ENCODE data around the gene LIPA. TPM values are rescaled to one million over a fixed set of nuclear protein-coding genes. Genes with fewer than 3 reads are reported as not detected.

Gene LIPA
- total RNA-seq, 2 experiments from 2014 or later = 8.9 to 19.4 TPM

DNA sequence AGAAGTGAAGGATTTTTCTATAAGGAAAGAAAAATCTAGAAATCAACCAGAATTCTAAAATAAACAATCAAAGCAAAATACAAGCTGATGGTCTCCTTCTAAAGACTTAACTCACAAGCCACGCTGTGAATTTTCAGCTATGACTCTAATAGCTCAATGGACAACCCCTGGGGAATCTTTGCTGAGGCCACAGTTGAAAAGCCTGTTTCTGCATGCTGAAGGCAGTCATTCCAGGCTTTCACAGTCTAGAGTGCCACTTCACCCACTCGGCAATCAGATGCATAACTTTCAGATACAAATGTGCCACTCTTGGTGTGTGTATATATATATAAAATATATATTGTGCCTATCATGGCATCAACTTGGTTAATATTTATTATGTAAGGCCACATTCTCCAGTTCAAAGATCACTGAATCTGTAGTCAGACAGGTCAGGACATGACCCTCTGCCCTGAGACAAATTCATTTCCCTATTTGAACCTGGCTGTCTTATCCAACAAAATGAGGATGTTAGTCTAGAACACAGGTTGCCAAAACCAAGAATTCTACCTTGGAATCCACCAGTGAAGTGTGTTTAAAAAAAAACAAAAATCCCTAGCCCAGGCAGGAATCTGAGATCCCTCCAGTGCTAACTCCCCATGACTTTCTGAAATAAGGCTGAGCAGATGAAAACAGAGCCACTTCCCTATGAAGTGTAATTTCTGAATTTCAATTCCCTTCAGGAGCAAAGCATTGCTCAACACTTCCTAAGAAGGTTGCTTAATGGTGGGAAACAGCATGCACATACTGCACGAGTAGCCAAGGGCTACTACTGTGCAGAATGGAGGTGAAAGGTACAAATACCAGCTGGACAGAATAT, 9.9 kb downstream of the LIPA start:
- Histone ChIP-seq H4K20me1 (ENCODE audit: insufficient read depth, low read length) (no peaks in the 10 kb centered on the region), H3K9me3 (ENCODE audit: low read length) (no peaks in the 10 kb centered on the region), H2AFZ (ENCODE audit: low read length) (no peak overlapping the region), H3K4me2 (ENCODE audit: low read length) (no peak overlapping the region), H3K27ac (ENCODE audit: low read depth, low read length, poor library complexity, severe bottlenecking) (no peak overlapping the region), H3K36me3 (ENCODE audit: insufficient read depth, low read length) (no peaks in the 10 kb centered on the region), H3K4me3 (ENCODE audit: low read depth, low read length, poor library complexity, severe bottlenecking) (no peak overlapping the region), H3K4me1 (ENCODE audit: insufficient read depth, low read length, poor library complexity, severe bottlenecking) (peaks cover 18% of the 10 kb centered on the region), H3K79me2 (ENCODE audit: insufficient read depth, low read depth, low read length) (no peaks in the 10 kb centered on the region), H3K9me2 (ENCODE audit: insufficient read depth, low read length) (no peaks in the 10 kb centered on the region)
- TF ChIP-seq EZH2phosphoT487 (IDR thresholded peaks at IDR 0.05; ENCODE audit: borderline replicate concordance, low read depth, low read length) = no peak
- TF ChIP-seq, protein P1, sequence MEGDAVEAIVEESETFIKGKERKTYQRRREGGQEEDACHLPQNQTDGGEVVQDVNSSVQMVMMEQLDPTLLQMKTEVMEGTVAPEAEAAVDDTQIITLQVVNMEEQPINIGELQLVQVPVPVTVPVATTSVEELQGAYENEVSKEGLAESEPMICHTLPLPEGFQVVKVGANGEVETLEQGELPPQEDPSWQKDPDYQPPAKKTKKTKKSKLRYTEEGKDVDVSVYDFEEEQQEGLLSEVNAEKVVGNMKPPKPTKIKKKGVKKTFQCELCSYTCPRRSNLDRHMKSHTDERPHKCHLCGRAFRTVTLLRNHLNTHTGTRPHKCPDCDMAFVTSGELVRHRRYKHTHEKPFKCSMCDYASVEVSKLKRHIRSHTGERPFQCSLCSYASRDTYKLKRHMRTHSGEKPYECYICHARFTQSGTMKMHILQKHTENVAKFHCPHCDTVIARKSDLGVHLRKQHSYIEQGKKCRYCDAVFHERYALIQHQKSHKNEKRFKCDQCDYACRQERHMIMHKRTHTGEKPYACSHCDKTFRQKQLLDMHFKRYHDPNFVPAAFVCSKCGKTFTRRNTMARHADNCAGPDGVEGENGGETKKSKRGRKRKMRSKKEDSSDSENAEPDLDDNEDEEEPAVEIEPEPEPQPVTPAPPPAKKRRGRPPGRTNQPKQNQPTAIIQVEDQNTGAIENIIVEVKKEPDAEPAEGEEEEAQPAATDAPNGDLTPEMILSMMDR (conservative IDR thresholded peaks at IDR 0.05; ENCODE audit: low read length) = no peak
- DNase-seq (ENCODE audit: low spot score) = no peak
- no TSS peak for BruUV-seq (replicated peaks)
- ChIA-PET CTCF (ENCODE audit: unreplicated experiment) (no interaction called here), POLR2A (interaction anchor here (0.7 to 1.1 kb wide), 3 partner anchors 10 to 443 kb away, joined by 3 read pairs; no protein-coding TSS in a partner anchor)
- intact Hi-C loops (cut with micrococcal nuclease; ENCODE audit: unreplicated experiment) = no loop called here

DNA sequence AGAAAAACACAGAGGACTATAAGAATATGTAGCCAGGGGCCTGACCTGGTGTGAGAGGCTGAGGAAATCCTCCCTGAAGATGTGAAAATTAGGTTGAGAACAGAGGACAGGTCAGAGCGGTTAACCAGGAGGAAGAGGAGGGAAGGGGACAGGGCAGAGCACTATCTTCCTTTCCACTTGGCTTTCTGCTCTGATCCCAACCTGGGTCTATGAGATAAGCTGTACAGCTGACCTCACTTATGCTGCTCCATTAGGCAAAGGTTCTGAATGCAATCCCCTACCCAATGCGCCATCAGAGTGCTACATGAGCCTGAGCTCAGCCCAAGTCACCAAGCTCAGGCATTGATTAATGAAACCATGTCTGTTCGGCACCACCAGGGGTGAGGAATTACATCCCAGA, 10.5 kb downstream of the LIPA start:
- no TSS peak for BruUV-seq (replicated peaks)
- Histone ChIP-seq H2AFZ (ENCODE audit: low read length) (no peak overlapping the region), H4K20me1 (ENCODE audit: insufficient read depth, low read length) (no peaks in the 10 kb centered on the region), H3K9me3 (ENCODE audit: low read length) (no peaks in the 10 kb centered on the region), H3K27ac (ENCODE audit: low read depth, low read length, poor library complexity, severe bottlenecking) (no peak overlapping the region), H3K9me2 (ENCODE audit: insufficient read depth, low read length) (no peaks in the 10 kb centered on the region), H3K4me2 (ENCODE audit: low read length) (no peak overlapping the region), H3K4me1 (ENCODE audit: insufficient read depth, low read length, poor library complexity, severe bottlenecking) (peaks cover 18% of the 10 kb centered on the region), H3K36me3 (ENCODE audit: insufficient read depth, low read length) (no peaks in the 10 kb centered on the region), H3K4me3 (ENCODE audit: low read depth, low read length, poor library complexity, severe bottlenecking) (no peak overlapping the region), H3K79me2 (ENCODE audit: insufficient read depth, low read depth, low read length) (no peaks in the 10 kb centered on the region)
- intact Hi-C loops (cut with micrococcal nuclease; ENCODE audit: unreplicated experiment) = no loop called here
- POLR2A ChIA-PET = interaction anchor here (0.5 to 1.1 kb wide), 4 partner anchors 9 to 444 kb away, joined by 3 read pairs; no protein-coding TSS in a partner anchor
- CTCF ChIA-PET (ENCODE audit: unreplicated experiment) = no interaction called here
- TF ChIP-seq, protein P1 (conservative IDR thresholded peaks at IDR 0.05; ENCODE audit: low read length) = no peak
- TF ChIP-seq EZH2phosphoT487 (IDR thresholded peaks at IDR 0.05; ENCODE audit: borderline replicate concordance, low read depth, low read length) = no peak
- DNase-seq (ENCODE audit: low spot score) = no peak

DNA sequence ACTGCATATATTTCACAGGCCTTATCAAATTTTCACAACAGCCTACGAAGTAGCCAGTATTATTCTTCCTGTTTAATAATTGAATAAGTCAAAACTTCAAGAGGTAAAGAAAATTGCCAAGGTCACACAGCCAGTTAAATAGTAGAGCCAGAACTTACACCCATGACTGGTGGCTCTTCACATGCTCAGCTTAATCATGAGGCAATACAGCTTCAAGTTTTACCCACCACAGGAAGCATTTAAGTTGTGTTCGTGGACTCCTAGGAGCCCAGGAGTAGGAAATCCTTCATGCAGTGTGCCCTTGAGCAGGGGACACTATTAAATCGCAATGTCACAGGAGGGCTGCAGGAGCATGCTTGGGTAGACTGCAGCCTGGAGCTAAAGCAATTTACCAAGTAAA, 11.1 kb downstream of the LIPA start:
- H3K36me3 ChIP-seq (ENCODE audit: insufficient read depth, low read length) = no peaks in the 10 kb centered on the region
- intact Hi-C loops (cut with micrococcal nuclease; ENCODE audit: unreplicated experiment) = no loop called here
- no peaks in the 10 kb centered on the region for H3K9me2 ChIP-seq (ENCODE audit: insufficient read depth, low read length)
- peaks cover 18% of the 10 kb centered on the region for H3K4me1 ChIP-seq (ENCODE audit: insufficient read depth, low read length, poor library complexity, severe bottlenecking)
- no peak overlapping the region for H3K4me3 ChIP-seq (ENCODE audit: low read depth, low read length, poor library complexity, severe bottlenecking)
- ChIA-PET POLR2A (interaction anchor here (0.5 to 1.1 kb wide), 3 partner anchors 8 to 10 kb away, joined by 3 read pairs; no protein-coding TSS in a partner anchor), CTCF (ENCODE audit: unreplicated experiment) (no interaction called here)
- no peaks in the 10 kb centered on the region for H3K9me3 ChIP-seq (ENCODE audit: low read length)
- BruUV-seq (replicated peaks) = no TSS peak
- no peak for DNase-seq (ENCODE audit: low spot score)
- TF ChIP-seq, protein P1 (conservative IDR thresholded peaks at IDR 0.05; ENCODE audit: low read length) = no peak
- TF ChIP-seq EZH2phosphoT487 (IDR thresholded peaks at IDR 0.05; ENCODE audit: borderline replicate concordance, low read depth, low read length) = no peak
- H4K20me1 ChIP-seq (ENCODE audit: insufficient read depth, low read length) = no peaks in the 10 kb centered on the region
- H3K4me2 ChIP-seq (ENCODE audit: low read length) = no peak overlapping the region
- H3K27ac ChIP-seq (ENCODE audit: low read depth, low read length, poor library complexity, severe bottlenecking) = no peak overlapping the region
- no peak overlapping the region for H2AFZ ChIP-seq (ENCODE audit: low read length)
- no peaks in the 10 kb centered on the region for H3K79me2 ChIP-seq (ENCODE audit: insufficient read depth, low read depth, low read length)
